ENCODE results near the gene CLRN1. TPM values are rescaled to one million over a fixed set of nuclear protein-coding genes. Genes with fewer than 3 reads are reported as not detected.

The CLRN1 gene
- polyA plus RNA-seq, 1 of the 3 experiments (the other 2 are of a cell fraction): not detected

DNA sequence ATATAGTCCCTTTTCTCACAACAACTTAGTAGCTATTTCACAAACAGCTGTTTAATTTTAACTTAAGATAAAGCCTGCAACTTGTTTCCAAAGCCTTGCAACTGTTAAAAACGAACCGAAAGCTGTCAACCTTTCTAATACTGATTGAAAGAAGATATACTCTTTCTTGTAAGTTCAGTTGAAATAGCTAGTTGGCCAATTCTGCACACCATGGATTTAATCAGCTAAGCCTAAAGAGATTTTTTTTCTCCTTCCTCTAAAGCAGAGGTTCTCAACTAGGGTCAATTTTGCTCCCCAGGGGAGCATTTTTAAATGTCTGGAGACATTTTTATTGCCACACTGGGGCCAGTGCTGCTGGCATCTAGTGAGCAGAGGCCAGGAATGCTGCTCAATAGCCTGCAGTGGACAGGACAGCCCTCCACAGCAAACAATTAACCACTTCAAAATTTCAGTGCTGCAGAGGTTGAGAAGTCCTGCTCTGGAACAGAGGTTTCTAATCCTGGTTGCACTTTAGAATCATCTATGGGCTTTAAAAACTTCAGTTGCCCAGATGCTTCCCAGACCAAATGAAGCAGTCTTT lies 93.4 kb downstream of the CLRN1 start:
- no peaks in the 10 kb centered on the region for H4K20me1 ChIP-seq (ENCODE audit: insufficient read depth)
- H3K27ac ChIP-seq (ENCODE audit: low read depth in 2 of 2, low read length in 1 of 2): no peak overlapping the region
- H3K9me2 ChIP-seq: no peaks in the 10 kb centered on the region
- H3K36me3 ChIP-seq (replicated peaks in 1 of 2; ENCODE audit: control insufficient read depth in 1 of 2, insufficient read depth in 2 of 2, low read length in 1 of 2): no peaks in the 10 kb centered on the region
- H3K9me3 ChIP-seq: no peaks in the 10 kb centered on the region
- no peaks in the 10 kb centered on the region for H3F3A ChIP-seq (replicated peaks; ENCODE audit: insufficient read depth)
- H3K4me2 ChIP-seq: no peak overlapping the region
- H3K4me3 ChIP-seq (ENCODE audit: low read depth in 2 of 2, low read length in 1 of 2): no peak overlapping the region
- no peaks in the 10 kb centered on the region for H3K4me1 ChIP-seq (ENCODE audit: control insufficient read depth in 1 of 2, insufficient read depth in 2 of 2, low read depth in 1 of 2, low read length in 1 of 2)
- peaks cover 33% of the 10 kb centered on the region for H3K27me3 ChIP-seq (ENCODE audit: insufficient read depth)
- no peak for DNase-seq
- ChIA-PET CTCF (interaction anchor here (1.1 to 1.5 kb wide), 2 partner anchors 8 to 267 kb away, joined by 3 to 4 read pairs; no protein-coding TSS in a partner anchor), POLR2A (no interaction called here)
- no peaks in the 10 kb centered on the region for H3K79me2 ChIP-seq (ENCODE audit: insufficient read depth)
- no peak for TF ChIP-seq CHD2 (IDR thresholded peaks at IDR 0.05; ENCODE audit: low read length, partially characterized antibody)
- TF ChIP-seq, protein P1, sequence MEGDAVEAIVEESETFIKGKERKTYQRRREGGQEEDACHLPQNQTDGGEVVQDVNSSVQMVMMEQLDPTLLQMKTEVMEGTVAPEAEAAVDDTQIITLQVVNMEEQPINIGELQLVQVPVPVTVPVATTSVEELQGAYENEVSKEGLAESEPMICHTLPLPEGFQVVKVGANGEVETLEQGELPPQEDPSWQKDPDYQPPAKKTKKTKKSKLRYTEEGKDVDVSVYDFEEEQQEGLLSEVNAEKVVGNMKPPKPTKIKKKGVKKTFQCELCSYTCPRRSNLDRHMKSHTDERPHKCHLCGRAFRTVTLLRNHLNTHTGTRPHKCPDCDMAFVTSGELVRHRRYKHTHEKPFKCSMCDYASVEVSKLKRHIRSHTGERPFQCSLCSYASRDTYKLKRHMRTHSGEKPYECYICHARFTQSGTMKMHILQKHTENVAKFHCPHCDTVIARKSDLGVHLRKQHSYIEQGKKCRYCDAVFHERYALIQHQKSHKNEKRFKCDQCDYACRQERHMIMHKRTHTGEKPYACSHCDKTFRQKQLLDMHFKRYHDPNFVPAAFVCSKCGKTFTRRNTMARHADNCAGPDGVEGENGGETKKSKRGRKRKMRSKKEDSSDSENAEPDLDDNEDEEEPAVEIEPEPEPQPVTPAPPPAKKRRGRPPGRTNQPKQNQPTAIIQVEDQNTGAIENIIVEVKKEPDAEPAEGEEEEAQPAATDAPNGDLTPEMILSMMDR (IDR thresholded peaks at IDR 0.05): no peak
- no peak for TF ChIP-seq FOXJ3 (CRISPR knock-in tag; IDR thresholded peaks at IDR 0.05)
- no peak for TF ChIP-seq RAD21 (IDR thresholded peaks at IDR 0.05; ENCODE audit: low read length)
- TF ChIP-seq, protein P2, sequence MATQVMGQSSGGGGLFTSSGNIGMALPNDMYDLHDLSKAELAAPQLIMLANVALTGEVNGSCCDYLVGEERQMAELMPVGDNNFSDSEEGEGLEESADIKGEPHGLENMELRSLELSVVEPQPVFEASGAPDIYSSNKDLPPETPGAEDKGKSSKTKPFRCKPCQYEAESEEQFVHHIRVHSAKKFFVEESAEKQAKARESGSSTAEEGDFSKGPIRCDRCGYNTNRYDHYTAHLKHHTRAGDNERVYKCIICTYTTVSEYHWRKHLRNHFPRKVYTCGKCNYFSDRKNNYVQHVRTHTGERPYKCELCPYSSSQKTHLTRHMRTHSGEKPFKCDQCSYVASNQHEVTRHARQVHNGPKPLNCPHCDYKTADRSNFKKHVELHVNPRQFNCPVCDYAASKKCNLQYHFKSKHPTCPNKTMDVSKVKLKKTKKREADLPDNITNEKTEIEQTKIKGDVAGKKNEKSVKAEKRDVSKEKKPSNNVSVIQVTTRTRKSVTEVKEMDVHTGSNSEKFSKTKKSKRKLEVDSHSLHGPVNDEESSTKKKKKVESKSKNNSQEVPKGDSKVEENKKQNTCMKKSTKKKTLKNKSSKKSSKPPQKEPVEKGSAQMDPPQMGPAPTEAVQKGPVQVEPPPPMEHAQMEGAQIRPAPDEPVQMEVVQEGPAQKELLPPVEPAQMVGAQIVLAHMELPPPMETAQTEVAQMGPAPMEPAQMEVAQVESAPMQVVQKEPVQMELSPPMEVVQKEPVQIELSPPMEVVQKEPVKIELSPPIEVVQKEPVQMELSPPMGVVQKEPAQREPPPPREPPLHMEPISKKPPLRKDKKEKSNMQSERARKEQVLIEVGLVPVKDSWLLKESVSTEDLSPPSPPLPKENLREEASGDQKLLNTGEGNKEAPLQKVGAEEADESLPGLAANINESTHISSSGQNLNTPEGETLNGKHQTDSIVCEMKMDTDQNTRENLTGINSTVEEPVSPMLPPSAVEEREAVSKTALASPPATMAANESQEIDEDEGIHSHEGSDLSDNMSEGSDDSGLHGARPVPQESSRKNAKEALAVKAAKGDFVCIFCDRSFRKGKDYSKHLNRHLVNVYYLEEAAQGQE (IDR thresholded peaks at IDR 0.05; ENCODE audit: low read depth, low read length): no peak
- TF ChIP-seq, protein P3, sequence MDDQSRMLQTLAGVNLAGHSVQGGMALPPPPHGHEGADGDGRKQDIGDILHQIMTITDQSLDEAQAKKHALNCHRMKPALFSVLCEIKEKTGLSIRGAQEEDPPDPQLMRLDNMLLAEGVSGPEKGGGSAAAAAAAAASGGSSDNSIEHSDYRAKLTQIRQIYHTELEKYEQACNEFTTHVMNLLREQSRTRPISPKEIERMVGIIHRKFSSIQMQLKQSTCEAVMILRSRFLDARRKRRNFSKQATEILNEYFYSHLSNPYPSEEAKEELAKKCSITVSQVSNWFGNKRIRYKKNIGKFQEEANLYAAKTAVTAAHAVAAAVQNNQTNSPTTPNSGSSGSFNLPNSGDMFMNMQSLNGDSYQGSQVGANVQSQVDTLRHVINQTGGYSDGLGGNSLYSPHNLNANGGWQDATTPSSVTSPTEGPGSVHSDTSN (IDR thresholded peaks at IDR 0.05): no peak
- no peak for TF ChIP-seq FOSL2 (IDR thresholded peaks at IDR 0.05; ENCODE audit: borderline replicate concordance, low read depth)
- TF ChIP-seq EZH2phosphoT487 (IDR thresholded peaks at IDR 0.05; ENCODE audit: borderline replicate concordance, low read depth): no peak
- no peak for TF ChIP-seq GATA2 (CRISPR knock-in tag; IDR thresholded peaks at IDR 0.05)
- TF ChIP-seq MEF2A (IDR thresholded peaks at IDR 0.05; ENCODE audit: borderline replicate concordance, low read depth): no peak
- WGBS (ENCODE audit: low lambda C conversion rate): 41% methylated on average over 2 of the region's 2 CpGs
- no peak overlapping the region for H2AFZ ChIP-seq (ENCODE audit: low read depth)
- no peak overlapping the region for H3K9ac ChIP-seq

Data from SK-N-SH (cell line).